Posterior vena cava (tissue), 2 donors: ENCODE results near the gene CUEDC2. TPM values are rescaled to one million over a fixed set of nuclear protein-coding genes. Genes with fewer than 3 reads are reported as not detected.
A peak's percentile ranks its signal among the peaks of the same experiment; 100 is the strongest.

ENCODE experiments used
- DNase-seq: peaks from one replicate; pipeline ENCODE4 v3.0.0-alpha.2; 2020; ENCODE audit warnings: low spot score
- intact Hi-C, 2 donors: fragments of 100-400 bp; cut with DNase I; formaldehyde crosslinking; loops; one replicate each; pipeline versions ENCODE4 v1.14.1 to v1.14.2; 2022 to 2023
- total RNA-seq, 2 donors: library from RNA; stranded (reverse); fragmentation: NEBNext Ultra II Directional; extraction: Animal tissue kit (Norgen Biotek cat#: 25700); gene quantifications; one replicate each; pipeline ENCODE4 v1.2.1, GENCODE V29; 2021
- donor health status: DM: yes; HTN: yes; CAD: no.
- donor health status: DM: yes; HTN: yes; CAD: no.

The CUEDC2 gene
- total RNA-seq, 2 donors from 2014 or later = 35.7 to 40.9 TPM

DNA sequence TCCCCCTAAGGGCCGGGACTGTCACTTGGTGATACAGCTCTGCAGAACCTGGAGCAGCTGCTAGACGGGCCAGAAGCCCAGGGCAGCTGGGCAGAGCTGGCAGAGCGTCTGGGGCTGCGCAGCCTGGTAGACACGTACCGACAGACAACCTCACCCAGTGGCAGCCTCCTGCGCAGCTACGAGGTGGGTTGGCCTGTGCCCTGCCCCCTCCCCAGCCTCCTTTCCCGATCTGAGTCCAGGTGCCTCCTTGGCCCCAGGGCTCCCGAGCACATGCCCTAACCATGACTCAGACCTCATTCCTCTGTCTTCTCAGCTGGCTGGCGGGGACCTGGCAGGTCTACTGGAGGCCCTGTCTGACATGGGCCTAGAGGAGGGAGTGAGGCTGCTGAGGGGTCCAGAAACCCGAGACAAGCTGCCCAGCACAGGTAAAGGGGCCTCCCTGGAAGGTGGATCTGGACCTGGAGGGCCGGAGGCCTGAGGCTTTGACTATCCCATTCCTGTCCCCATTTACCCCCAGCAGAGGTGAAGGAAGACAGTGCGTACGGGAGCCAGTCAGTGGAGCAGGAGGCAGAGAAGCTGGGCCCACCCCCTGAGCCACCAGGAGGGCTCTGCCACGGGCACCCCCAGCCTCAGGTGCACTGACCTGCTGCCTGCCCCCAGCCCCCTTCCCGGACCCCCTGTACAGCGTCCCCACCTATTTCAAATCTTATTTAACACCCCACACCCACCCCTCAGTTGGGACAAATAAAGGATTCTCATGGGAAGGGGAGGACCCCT lies 30.5 kb downstream of the CUEDC2 start:
- intact Hi-C loops = no loop called here

DNA sequence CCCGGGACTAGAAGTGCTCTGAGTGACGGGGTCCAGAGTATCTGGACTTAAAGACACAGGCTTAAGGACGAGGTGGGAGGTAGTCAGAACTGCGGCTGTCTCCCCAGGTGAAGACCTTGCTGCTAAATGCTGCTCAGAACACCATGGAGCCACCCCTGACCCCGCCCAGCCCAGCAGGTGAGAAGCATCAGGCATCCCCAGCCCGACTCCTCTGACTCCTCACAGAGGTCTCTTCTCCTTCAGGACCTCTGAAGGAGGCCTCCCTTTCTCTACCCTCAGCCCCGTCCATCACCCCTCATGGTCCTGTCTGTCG lies 31.1 kb downstream of the CUEDC2 start:
- no peak for DNase-seq
- intact Hi-C loops = no loop called here

More for the DNA sequence above, 30.5 kb downstream of the CUEDC2 start:
- DNase-seq = no peak

DNA sequence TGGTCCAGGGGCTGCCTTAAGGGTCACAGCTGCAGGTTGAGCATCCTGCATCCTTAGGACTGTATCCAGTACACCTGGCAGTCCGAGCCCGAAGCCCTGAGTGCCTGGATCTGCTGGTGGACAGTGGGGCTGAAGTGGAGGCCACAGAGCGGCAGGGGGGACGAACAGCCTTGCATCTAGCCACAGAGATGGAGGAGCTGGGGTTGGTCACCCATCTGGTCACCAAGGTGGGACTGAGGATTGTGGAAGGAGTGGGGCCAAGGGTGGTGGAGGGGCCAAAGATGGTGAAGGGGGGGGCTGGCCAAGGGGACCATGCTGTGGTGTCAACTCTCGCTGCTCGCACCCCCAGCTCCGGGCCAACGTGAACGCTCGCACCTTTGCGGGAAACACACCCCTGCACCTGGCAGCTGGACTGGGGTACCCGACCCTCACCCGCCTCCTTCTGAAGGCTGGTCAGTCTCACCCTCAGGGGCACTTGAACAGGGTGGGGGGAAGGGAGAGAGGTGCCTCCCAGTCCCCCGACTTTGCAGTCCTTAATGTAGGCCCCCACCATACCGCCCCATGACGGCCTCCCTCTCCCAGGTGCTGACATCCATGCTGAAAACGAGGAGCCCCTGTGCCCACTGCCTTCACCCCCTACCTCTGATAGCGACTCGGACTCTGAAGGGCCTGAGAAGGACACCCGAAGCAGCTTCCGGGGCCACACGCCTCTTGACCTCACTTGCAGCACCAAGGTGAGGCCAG lies 31.6 kb downstream of the CUEDC2 start:
- intact Hi-C loops = no loop called here
- DNase-seq = no peak

DNA sequence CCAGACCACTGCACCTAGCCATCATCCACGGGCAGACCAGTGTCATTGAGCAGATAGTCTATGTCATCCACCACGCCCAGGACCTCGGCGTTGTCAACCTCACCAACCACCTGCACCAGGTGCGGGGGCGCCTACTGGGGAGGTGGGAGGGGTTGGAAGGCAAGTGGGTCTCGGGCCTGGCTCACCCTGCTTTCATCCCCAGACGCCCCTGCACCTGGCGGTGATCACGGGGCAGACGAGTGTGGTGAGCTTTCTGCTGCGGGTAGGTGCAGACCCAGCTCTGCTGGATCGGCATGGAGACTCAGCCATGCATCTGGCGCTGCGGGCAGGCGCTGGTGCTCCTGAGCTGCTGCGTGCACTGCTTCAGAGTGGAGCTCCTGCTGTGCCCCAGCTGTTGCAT lies 32.3 kb downstream of the CUEDC2 start:
- intact Hi-C loops = no loop called here
- DNase-seq = no peak

DNA sequence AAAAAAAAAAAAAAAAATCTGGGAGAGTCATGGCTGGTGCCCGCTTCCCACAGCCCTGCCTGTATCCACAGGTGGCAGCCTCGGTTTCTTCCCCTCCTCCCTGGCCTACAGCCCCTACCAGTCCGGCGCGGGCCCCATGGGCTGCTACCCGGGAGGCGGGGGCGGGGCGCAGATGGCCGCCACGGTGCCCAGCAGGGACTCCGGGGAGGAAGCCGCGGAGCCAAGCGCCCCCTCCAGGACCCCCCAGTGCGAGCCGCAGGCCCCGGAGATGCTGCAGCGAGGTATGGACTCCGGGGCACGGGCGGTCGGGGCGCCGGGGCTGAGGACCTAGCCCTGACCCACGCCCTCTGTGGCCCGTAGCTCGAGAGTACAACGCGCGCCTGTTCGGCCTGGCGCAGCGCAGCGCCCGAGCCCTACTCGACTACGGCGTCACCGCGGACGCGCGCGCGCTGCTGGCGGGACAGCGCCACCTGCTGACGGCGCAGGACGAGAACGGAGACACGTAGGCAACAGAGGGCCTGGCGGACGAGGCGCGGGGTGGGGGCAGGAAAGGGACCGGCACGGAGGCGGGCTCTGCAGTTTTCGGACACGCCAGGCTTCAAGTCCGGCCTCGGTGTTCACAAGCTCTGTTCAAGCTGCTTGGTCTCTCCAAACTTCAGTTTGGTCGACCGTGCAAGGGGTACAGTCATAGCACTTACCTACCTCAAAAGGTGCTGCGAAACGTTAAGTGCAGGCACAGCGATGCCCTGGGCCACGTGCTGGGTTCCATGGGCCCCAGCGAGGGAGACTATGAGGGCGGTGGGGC lies 33.0 kb downstream of the CUEDC2 start:
- intact Hi-C loops = no loop called here
- DNase-seq = peak; percentile 98

DNA sequence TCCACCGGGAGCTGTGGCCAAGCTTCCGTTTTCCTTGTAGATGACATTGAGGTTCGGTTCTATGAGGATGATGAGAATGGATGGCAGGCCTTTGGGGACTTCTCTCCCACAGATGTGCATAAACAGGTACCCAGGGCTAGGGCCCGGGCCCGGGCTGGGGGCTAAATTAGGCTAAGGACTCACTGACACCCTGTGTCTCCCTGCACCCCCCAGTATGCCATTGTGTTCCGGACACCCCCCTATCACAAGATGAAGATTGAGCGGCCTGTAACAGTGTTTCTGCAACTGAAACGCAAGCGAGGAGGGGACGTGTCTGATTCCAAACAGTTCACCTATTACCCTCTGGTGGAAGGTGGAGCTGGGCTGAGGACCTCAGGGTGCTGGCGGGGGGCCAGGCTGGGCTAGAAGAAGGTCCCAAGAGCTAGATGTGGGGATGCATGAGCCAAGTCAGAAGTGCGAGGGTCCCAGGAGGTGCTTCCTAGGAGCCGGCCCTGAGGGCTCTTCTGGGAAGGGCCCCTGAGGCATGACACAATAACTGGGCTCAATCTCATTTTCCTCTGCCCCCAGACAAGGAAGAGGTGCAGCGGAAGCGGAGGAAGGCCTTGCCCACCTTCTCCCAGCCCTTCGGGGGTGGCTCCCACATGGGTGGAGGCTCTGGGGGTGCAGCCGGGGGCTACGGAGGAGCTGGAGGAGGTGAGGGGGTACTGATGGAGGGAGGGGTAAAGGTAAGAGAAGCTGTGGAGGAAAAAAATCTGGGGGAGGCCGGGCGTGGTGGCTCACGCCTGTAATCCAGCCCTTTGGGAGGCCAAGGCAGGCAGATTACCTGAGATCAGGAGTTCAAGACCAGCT lies 34.0 kb downstream of the CUEDC2 start:
- intact Hi-C loops = no loop called here

DNA sequence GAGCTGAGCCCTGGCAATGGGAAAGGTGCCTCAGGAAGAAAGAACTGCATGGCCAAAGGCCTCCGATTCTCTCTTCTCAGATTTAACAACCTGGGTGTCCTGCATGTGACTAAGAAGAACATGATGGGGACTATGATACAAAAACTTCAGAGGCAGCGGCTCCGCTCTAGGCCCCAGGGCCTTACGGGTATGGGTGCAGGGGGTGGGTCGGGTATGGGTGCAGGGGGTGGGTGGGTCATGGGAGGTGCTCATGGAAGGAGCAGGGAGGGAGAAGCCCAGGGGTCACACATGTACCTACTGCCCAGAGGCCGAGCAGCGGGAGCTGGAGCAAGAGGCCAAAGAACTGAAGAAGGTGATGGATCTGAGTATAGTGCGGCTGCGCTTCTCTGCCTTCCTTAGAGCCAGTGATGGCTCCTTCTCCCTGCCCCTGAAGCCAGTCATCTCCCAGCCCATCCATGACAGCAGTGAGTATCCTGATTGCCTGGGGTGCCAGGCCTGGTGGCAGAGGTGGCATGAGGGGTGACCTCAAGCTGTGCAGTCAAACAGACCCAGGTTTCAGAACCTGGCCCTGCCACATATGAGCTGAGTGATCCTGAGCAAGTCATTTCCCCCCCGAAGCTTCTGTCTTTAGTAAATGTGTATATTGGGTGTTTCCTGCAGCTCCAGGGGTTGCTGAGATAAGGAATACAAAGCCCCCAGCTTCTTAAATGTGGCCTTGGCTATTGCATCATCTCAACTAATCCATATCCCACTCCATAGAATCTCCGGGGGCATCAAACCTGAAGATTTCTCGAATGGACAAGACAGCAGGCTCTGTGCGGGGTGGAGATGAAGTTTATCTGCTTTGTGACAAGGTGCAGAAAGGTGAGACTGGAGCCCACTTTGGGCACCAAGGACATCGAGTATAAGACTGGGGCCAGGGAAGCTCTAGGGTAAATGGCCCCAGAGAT lies 34.9 kb downstream of the CUEDC2 start:
- no peak for DNase-seq
- intact Hi-C loops = no loop called here

More for the DNA sequence above, 34.0 kb downstream of the CUEDC2 start:
- DNase-seq = no peak

DNA sequence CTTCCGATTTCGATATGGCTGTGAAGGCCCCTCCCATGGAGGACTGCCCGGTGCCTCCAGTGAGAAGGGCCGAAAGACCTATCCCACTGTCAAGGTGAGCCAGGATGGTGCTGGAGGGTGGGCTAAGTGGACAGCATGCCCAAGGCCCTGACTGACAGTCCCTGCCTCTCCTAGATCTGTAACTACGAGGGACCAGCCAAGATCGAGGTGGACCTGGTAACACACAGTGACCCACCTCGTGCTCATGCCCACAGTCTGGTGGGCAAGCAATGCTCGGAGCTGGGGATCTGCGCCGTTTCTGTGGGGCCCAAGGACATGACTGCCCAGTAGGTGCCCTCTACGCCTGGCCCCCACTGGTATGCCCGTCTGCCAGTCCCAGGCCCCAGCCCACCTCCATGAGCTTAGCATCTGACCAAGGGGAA lies 35.6 kb downstream of the CUEDC2 start:
- intact Hi-C loops = no loop called here
- DNase-seq = no peak

DNA sequence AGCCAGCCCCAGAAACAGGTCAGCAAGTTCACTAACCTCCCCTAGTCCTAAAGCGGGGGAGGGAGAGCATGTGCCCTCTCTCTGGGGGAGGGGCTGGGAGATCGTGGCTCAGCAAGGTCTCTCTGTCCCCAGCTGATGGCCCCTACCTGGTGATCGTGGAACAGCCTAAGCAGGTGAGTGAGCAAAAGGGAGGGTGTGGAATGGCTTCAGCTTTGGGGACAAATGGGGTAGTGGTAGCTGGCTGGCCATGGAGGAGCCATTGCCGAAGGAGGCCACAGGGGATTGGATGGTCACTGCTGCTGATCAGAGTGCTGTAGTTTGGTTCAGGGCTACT lies 36.1 kb downstream of the CUEDC2 start:
- DNase-seq = no peak
- intact Hi-C loops = no loop called here

DNA sequence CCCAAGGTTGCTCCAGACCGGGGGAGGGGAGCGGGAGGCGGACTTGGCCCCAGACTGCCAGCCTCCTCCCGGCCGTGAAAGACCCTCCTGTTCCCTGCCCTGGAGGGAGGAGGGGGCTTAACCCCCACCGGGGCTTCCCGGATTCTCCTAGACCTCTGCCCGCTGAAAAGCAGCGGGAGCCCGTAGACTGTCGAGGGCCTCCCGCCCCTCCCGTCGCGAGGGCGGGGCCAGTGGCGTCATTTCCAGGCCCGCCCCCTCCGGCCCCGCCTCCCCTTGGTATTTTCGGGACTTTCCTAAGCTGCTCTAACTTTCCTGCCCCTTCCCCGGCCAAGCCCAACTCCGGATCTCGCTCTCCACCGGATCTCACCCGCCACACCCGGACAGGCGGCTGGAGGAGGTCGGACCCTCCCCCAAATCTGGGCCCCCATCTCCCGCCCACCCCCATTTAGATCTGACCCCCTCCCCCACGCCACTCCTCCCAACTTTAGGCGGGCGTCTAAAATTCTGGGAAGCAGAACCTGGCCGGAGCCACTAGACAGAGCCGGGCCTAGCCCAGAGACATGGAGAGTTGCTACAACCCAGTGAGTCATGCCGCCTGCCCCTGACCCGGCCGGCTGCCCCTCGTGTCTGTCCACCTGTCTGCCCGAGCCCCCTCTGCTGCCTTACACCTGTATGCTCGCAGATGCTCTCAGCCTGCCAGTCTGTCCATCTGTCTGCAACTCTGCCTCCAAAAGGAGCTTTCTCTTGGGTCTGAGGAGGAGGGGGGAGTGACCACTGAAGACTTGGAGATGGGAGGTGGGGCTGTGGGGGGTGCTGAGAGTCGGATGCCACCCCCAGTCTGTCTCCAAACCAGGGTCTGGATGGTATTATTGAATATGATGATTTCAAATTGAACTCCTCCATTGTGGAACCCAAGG lies 36.7 kb downstream of the CUEDC2 start, which contains the start of gene NFKB2:
TSS of gene NFKB2 (plus strand) at position 306 of the 917 bp plus-strand sequence. CDS start at position 561, 255 bp downstream.
- peak; percentile 96 for DNase-seq
- intact Hi-C loops = no loop called here

DNA sequence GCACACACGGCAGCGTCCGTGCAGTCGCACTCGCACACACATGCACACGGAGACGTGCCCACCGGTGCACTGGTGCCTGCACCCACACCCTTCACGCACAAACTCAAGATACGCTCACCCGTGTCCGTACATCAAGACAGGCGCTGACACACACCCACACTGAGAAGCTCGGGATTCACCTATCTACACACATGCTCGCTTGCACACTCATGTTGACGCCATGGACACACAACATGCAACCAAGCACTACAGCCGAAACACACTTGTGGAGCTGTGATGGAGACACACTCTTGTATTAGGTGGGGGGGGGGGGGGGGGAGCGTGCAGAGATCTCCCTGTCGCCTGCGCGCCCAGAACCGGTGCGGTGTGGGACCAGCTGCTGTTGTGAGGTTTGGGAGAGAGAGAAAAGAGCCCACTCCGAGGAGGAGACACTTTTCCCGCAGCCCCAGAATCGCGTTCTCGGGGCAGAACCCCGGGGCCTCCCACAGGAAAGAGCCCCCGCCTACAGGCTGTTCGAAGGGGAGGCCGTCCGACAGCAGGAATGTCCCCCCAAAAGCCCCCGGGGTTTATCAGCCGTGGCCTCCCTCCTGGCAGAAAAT lies 37.5 kb downstream of the CUEDC2 start:
- no peak for DNase-seq
- intact Hi-C loops = no loop called here

DNA sequence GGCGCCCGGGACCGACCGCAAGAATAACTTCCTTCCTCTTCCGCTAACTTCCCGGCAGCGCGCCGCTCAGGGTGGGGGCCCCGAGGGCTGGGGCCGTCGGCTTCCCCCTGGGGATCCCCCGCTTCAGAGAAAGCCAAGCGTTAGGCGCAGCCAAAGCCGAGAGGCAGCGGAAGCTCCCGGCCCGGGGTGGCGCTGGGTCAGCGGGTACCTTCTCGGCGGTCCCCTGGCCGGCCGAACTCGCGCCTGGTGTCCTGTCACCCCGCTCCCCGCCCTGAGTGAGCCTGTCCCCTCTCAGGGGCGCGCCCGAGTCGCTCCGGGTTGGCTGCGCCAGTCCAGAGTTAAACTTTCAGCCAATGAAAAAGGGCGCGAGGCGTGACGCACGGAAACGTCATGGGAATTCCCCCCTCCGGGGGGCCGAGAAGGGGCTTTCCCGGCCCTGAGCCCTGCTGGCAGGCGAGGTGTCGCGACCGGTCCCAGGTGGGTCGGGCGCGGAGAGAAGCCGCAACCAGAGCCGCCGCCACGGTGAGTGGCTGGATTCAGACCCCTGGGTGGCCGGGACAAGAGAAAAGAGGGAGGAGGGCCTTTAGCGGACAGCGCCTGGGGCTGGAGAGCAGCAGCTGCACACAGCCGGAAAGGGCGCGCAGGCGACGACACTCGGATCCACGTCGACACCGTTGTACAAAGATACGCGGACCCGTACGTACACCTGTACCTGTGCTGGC lies 38.1 kb downstream of the CUEDC2 start:
- DNase-seq = peak; percentile 99
- intact Hi-C loops = no loop called here

DNA sequence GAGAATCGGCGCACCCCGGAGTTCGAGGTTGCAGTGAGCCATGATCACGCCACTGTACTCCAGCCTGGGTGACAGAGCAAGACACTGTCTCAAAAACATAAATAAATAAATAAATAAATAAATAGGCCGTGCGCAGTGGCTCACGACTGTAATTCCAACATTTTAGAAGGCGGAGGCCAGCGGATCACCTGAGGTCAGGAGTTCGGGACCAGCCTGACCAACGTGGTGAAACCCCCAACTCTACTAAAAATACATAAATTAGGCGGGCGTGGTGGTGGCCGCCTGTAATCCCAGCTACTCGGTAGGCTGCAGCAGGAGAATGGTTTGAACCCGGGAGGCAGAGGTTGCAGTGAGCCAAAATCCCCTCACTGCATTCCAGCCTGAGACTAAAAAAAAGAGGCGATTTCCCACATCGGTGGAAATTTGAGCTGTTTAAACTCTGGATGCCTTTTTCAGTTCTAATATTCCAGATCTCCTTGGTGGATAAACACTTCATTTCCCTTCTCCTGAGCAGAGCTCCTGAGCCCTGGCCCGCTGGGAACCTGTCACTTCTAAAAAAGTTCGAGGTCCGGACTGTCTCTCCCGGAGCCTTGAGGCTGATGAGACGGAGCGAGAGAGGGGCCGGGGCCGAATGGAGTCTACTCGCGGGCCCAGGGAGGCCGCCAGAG lies 38.8 kb downstream of the CUEDC2 start:
- intact Hi-C loops = loop anchor here in 1 of 2 donors (2.0 kb wide), 1 partner anchor 87 kb away; no protein-coding TSS in a partner anchor
- no peak for DNase-seq

DNA sequence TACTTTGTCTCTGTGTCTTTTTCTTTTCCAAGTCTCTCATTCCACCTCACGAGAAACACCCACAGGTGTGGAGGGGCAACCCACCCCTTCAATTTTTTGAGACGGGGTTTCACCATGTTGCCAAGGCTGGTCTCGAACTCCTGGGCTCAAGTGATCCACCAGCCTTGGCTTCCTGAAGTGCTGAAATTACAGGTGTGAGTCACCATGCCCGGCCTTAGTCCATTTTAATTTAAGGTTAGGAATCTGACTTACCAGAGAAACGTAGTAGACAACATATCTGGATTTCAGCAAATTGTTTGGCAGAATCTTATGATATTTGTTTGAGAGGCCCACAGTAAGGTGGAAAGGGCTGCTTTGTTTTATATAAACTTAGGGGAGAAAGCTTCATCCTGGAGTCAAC lies 40.1 kb downstream of the CUEDC2 start:
- no peak for DNase-seq
- intact Hi-C loops = loop anchor here in 1 of 2 donors (2.0 kb wide), 1 partner anchor 88 kb away; no protein-coding TSS in a partner anchor

DNA sequence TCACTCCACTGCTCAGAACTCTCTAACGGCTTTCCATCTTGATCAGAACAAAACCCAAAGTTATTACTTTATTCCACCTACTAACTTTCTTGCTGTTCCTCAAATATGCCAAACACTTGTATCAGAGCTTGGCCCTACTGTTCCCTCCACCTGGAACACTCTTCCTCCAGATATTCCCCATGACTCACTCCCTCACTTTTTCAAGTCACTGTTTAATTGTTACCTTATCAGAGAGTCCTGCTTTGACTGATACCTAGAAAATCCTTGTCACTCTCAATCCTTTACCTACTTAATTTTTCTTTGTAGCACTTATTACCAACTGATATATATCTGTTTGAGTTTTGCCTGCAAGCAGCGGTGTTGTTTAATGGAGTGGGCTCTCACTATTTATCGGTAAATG lies 42.5 kb downstream of the CUEDC2 start:
- intact Hi-C loops = no loop called here
- no peak for DNase-seq
